ENCODE measurements around the gene WWOX.

- TF ChIP-seq CTCF (conservative IDR thresholded peaks at IDR 0.05 in 1 of 2, IDR thresholded peaks at IDR 0.05 in 1 of 2; ENCODE audit: extremely low read depth in 1 of 2, insufficient read depth in 1 of 2, low read depth in 1 of 2, low read length in 2 of 2) (no peak), EZH2 (IDR thresholded peaks at IDR 0.05; ENCODE audit: borderline replicate concordance, low read length) (no peak)
Observed at GRCh38 chr16:78452025-78452555, 352.6 kb downstream of the WWOX start.

Measured in mammary epithelial cell (primary cell).